Mesothelial cell of epicardium (in vitro differentiated cells): ENCODE results near the gene CFAP299. TPM values are rescaled to one million over a fixed set of nuclear protein-coding genes. Genes with fewer than 3 reads are reported as not detected.

Source experiments
- DNase-seq, 2 experiments: peaks; one replicate each; pipeline ENCODE4 v3.0.0; 2021; ENCODE audit warnings: low spot score in 2 of 2; ENCODE audit not compliant: unreplicated experiment in 2 of 2
- H3K27ac Mint-ChIP-seq: 2 replicates; pipeline ENCODE4 v1.8.0; 2021; ENCODE audit warnings: mixed read lengths
- H3K27me3 Mint-ChIP-seq: 2 replicates; pipeline ENCODE4 v1.8.0; 2021; ENCODE audit warnings: low read depth, mixed read lengths
- H3K36me3 Mint-ChIP-seq: 2 replicates; pipeline ENCODE4 v1.8.0; 2021; ENCODE audit warnings: mixed read lengths
- H3K4me1 Mint-ChIP-seq: 2 replicates; pipeline ENCODE4 v1.8.0; 2021; ENCODE audit warnings: mixed read lengths
- H3K4me3 Mint-ChIP-seq: 2 replicates; pipeline ENCODE4 v1.8.0; 2021; ENCODE audit warnings: mild to moderate bottlenecking, moderate library complexity, mixed read lengths
- H3K9me3 Mint-ChIP-seq: 2 replicates; pipeline ENCODE4 v1.8.0; 2021; ENCODE audit warnings: mixed read lengths
- CTCF ChIP-seq: fragments of 200-600 bp; sonication (generic); IDR thresholded peaks from one replicate; pipeline ENCODE4 v1.5.0; 2021; ENCODE audit warnings: antibody characterized with exemption; ENCODE audit not compliant: unreplicated experiment
- total RNA-seq: library from RNA; stranded (reverse); gene quantifications from 3 replicates; pipeline ENCODE4 v1.2.1, GENCODE V29; 2021

Gene CFAP299
- total RNA-seq, 1 donor from 2014 or later, result 0.22 TPM

GRCh38 chr4:80751200-80751599, 415.7 kb downstream of the CFAP299 start:
- H3K9me3 Mint-ChIP-seq, result peaks cover 7% of the 10 kb centered on the region
- DNase-seq, result no peak
- H3K4me1 Mint-ChIP-seq, result no peaks in the 10 kb centered on the region
- peaks cover 10% of the 10 kb centered on the region for H3K27me3 Mint-ChIP-seq
- H3K27ac Mint-ChIP-seq, result no peak overlapping the region
- no peaks in the 10 kb centered on the region for H3K36me3 Mint-ChIP-seq
- H3K4me3 Mint-ChIP-seq, result no peak overlapping the region
- no peak for TF ChIP-seq CTCF

- H3K4me3 Mint-ChIP-seq, result no peak overlapping the region
- no peaks in the 10 kb centered on the region for H3K4me1 Mint-ChIP-seq
- peaks cover 13% of the 10 kb centered on the region for H3K9me3 Mint-ChIP-seq
- no peak for DNase-seq
- no peak for TF ChIP-seq CTCF
- H3K27ac Mint-ChIP-seq, result no peak overlapping the region
- H3K27me3 Mint-ChIP-seq, result no peaks in the 10 kb centered on the region
- no peaks in the 10 kb centered on the region for H3K36me3 Mint-ChIP-seq
These were observed 432.4 kb downstream of the CFAP299 start for GRCh38 chr4:80767944-80768343.

- no peak for TF ChIP-seq CTCF
- Mint-ChIP-seq H3K4me1 (no peaks in the 10 kb centered on the region), H3K4me3 (no peak overlapping the region), H3K36me3 (no peaks in the 10 kb centered on the region), H3K27me3 (peaks cover 39% of the 10 kb centered on the region), H3K9me3 (no peaks in the 10 kb centered on the region), H3K27ac (no peak overlapping the region)
- DNase-seq, result no peak
These were observed 440.6 kb downstream of the CFAP299 start for GRCh38 chr4:80776168-80776567.

GRCh38 chr4:80781431-80781830, 445.9 kb downstream of the CFAP299 start:
- Mint-ChIP-seq H3K36me3 (no peaks in the 10 kb centered on the region), H3K27me3 (peaks cover 50% of the 10 kb centered on the region), H3K27ac (no peak overlapping the region), H3K4me3 (no peak overlapping the region), H3K9me3 (no peaks in the 10 kb centered on the region), H3K4me1 (no peaks in the 10 kb centered on the region)
- TF ChIP-seq CTCF, result no peak
- DNase-seq, result no peak

- peaks cover 8% of the 10 kb centered on the region for H3K4me1 Mint-ChIP-seq
- DNase-seq, result no peak
- H3K27ac Mint-ChIP-seq, result no peak overlapping the region
- no peak for TF ChIP-seq CTCF
- peaks cover 20% of the 10 kb centered on the region for H3K27me3 Mint-ChIP-seq
- no peaks in the 10 kb centered on the region for H3K36me3 Mint-ChIP-seq
- no peak overlapping the region for H3K4me3 Mint-ChIP-seq
- H3K9me3 Mint-ChIP-seq, result peaks cover 2% of the 10 kb centered on the region
These were observed 451.8 kb downstream of the CFAP299 start for GRCh38 chr4:80787306-80787705.

- Mint-ChIP-seq H3K4me1 (peaks cover 8% of the 10 kb centered on the region), H3K9me3 (peaks cover 10% of the 10 kb centered on the region), H3K4me3 (no peak overlapping the region), H3K36me3 (no peaks in the 10 kb centered on the region), H3K27ac (no peak overlapping the region), H3K27me3 (peaks cover 18% of the 10 kb centered on the region)
- DNase-seq, result no peak
- TF ChIP-seq CTCF, result no peak
These were observed 453.3 kb downstream of the CFAP299 start for GRCh38 chr4:80788798-80789197.
